Fibroblast of the aortic adventitia (primary cell): ENCODE results near the gene GRM5. TPM values are rescaled to one million over a fixed set of nuclear protein-coding genes. Genes with fewer than 3 reads are reported as not detected.

Experiments
- DNase-seq: peaks from one replicate; pipeline ENCODE4 v3.0.0-alpha.2; 2010; ENCODE audit warnings: low read depth
- H3K4me3 ChIP-seq: 2 replicates; pipeline ENCODE4 v1.5.1; 2011; ENCODE audit warnings: low read depth, mild to moderate bottlenecking, control low read depth, low read length, moderate library complexity
- total RNA-seq: library from RNA; depleted of rRNA; stranded (reverse); fragments of >200 nt; gene quantifications from 2 replicates; pipeline ENCODE4 v1.2.3, GENCODE V29; 2012; ENCODE audit warnings: low replicate concordance
- TF ChIP-seq, protein P1 (sequence below): IDR thresholded peaks from 2 replicates; pipeline ENCODE4 v1.5.1; 2011; ENCODE audit warnings: mild to moderate bottlenecking, low read length, control low read depth, inconsistent platforms; ENCODE audit not compliant: insufficient read depth

GRM5 gene
- total RNA-seq, 1 donor: under 0.01 TPM

DNA sequence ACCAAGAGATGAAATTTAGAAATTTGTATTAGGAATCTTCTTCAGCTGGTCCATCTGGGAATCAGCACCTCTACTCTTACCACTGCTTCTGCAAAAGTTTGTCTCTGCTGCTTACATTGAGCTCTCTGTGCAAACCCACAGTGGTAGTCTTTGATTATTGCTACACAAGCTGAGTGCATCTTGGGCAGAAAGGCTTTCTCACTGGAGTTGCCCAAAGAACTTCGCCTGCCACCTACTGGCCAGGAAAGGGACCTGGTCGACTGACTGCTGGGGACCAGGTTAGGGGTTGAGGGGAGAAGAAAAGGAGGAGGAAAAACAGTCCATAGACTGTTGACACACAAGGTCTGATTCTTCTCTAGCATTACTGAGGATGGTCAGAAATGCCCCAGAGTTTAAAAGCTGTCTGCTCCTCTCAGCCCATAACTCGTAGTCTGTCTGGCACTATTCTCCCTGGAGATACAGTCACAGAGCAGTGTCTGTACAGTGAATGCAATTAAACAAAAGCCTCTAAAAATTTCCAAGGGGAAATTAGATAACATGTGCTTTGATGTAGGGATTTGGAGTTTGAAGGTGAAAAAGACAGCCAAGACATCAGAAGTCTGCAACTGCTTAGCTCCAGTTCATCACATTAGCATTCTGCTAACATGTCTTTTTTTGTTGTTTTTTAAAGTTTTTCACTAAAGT is 513.3 kb downstream of the GRM5 start:
- TF ChIP-seq, protein P1, sequence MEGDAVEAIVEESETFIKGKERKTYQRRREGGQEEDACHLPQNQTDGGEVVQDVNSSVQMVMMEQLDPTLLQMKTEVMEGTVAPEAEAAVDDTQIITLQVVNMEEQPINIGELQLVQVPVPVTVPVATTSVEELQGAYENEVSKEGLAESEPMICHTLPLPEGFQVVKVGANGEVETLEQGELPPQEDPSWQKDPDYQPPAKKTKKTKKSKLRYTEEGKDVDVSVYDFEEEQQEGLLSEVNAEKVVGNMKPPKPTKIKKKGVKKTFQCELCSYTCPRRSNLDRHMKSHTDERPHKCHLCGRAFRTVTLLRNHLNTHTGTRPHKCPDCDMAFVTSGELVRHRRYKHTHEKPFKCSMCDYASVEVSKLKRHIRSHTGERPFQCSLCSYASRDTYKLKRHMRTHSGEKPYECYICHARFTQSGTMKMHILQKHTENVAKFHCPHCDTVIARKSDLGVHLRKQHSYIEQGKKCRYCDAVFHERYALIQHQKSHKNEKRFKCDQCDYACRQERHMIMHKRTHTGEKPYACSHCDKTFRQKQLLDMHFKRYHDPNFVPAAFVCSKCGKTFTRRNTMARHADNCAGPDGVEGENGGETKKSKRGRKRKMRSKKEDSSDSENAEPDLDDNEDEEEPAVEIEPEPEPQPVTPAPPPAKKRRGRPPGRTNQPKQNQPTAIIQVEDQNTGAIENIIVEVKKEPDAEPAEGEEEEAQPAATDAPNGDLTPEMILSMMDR: peak; percentile 69
- DNase-seq: peak; percentile 53
- H3K4me3 ChIP-seq: no peak overlapping the region

DNA sequence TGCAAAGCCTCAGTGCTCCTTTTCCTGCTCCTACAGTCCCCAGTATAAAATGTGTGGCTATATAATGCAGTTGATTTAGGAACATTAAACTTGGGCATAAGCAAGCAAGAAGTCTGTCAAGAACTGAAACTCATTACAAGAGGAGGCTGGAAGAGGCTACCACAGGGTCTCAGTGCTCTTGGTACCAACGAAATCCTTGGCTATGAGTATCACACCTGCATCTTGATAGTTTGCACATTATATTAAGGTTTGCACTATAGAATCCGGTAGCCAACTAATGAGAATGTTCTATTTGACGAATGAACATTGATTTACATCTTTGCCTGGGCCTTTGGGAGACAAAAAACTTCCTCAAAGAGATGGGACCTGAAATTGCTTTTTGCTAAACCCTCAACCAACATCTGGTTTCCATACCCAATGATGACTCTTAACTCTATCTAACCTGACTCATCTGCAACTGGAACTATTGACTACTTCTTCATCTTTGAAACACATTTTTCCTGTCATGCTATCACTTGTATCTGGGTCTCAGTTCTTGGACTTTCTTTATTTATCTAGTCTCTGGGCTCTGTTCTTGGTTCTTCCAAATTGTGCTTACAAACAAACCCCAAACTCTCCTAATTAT is 521.0 kb downstream of the GRM5 start:
- DNase-seq: peak; percentile 62
- TF ChIP-seq, protein P1: no peak
- H3K4me3 ChIP-seq: no peak overlapping the region

DNA sequence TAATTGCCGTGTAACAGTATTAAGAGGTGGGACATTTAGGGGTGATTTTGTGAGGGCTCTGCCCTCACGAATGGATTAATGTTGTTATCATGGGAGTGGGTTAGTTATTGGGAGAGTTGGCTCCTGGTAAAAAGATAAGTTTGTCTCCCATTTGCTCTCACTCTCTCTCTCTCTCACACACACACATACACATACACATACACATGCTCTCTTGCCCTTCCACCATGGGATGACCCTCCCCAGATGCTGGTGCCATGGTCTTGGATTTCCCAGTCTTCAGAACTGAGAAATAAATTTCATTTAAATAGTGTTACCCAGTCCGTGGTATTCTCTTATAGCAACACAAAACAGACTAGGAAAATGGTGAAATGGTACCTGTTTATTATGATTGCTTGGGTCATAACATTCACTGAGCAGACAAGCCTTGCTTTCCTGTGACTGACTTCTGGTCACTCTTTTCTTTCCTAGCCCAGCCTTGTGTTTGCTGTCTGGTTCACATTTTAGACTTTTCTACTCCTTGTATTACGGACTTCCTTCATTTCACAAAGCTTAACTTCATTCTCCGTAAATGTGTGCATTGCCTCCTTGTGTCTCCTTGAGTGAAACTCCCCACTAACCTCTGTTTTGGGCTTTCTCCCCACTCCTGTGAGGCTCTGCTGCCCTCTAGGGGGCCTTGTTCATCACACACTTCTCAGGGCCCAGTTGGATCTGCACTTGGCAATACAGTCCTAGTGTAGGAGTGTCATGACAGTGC is 521.7 kb downstream of the GRM5 start:
- TF ChIP-seq, protein P1: peak; percentile 96
- peak; percentile 97 for DNase-seq

DNA sequence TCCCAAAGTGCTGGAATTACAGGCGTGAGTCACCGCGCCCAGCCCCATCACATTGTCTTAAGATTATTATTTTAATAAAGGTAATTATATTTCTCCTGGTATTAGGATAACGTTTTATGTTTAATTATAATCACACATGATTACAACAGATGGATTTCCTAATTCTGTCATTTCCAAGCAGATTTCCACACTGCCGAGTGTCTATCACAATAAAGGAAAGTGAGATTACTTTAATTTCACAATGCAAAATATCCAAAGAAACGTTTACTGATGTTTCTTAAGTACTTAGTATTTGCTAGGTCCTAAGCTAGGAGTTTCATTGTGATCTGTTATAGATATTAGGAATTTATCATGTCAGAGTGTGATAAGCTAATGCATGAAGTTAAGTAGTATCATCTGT is 524.8 kb downstream of the GRM5 start:
- H3K4me3 ChIP-seq: no peak overlapping the region
- TF ChIP-seq, protein P1: no peak
- DNase-seq: no peak

More for the DNA sequence above, 521.7 kb downstream of the GRM5 start:
- H3K4me3 ChIP-seq: no peak overlapping the region

DNA sequence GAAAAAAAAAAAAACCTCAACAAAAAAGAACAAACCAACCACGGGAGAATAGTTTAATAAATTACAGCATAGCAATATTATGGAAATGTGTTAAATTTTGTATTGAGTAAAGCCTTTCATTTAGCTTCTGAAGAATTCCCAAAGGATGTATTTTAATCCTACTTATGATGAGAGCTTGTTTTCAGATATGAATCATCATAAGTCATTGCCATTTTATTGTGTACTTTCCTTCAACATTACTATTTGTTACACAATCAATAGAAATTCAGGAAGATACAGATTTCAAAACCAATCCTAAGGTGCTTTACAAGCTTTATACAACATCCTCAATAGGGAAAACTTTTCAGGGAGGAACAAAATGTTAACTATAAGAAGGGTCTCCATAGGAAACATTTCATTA is 527.7 kb downstream of the GRM5 start:
- no peak overlapping the region for H3K4me3 ChIP-seq
- TF ChIP-seq, protein P1: no peak
- peak; percentile 68 for DNase-seq

DNA sequence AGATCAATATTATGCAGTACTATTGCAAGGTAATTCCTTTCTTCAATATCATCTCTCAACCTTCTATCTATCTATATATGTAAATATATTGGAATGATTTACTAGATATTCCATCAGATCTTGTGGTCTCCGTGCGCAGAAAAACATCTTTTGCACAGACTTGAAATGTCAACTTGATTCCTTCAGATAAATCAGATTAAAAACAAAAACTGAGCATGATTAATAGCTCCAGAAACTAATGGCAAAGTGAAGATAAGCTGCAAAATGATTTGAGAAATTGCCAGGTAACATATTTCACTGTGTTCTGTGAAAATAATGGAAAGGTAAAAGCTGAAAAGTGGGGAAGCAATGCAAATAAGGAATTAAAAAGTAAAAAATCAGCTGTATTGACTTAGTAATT is 528.2 kb downstream of the GRM5 start:
- TF ChIP-seq, protein P1: no peak
- H3K4me3 ChIP-seq: no peak overlapping the region
- no peak for DNase-seq
